IMR-90 (cell line): ENCODE measurements around the gene CDK11B.
"Not testable (repeated sequence)": the region's sequence is repeated elsewhere in the genome, so short reads cannot be mapped to it uniquely, and the experiment has no call there.

ENCODE experiments used
- CHD1 ChIP-seq: IDR thresholded peaks from 2 replicates; pipeline ENCODE4 v1.6.1; 2012; ENCODE audit warnings: low read depth, low read length, improper control_type of control experiment
- MAFK ChIP-seq: IDR thresholded peaks from 2 replicates; pipeline ENCODE4 v1.6.1; 2012; ENCODE audit warnings: low read depth, low read length, improper control_type of control experiment
- NFE2L2 ChIP-seq: fragments of 150-350 bp; IDR thresholded peaks from 2 replicates; pipeline ENCODE4 v1.6.1; 2016; ENCODE audit warnings: low read depth, mild to moderate bottlenecking, low read length
- POLR2A ChIP-seq: IDR thresholded peaks from 2 replicates; pipeline ENCODE4 v1.6.1; 2012; ENCODE audit warnings: mild to moderate bottlenecking, low read depth, low read length
- RAD21 ChIP-seq: IDR thresholded peaks from 2 replicates; pipeline ENCODE4 v1.6.1; 2012; ENCODE audit warnings: low read length, improper control_type of control experiment
- RCOR1 ChIP-seq: IDR thresholded peaks from 2 replicates; pipeline ENCODE4 v1.6.1; 2012; ENCODE audit warnings: mild to moderate bottlenecking, low read length, improper control_type of control experiment; ENCODE audit not compliant: insufficient replicate concordance
- SMC3 ChIP-seq: fragments of 150-350 bp; IDR thresholded peaks from 2 replicates; pipeline ENCODE4 v1.6.1; 2016; ENCODE audit warnings: low read depth, mild to moderate bottlenecking, antibody characterized with exemption, low read length, moderate library complexity
- TF ChIP-seq, protein P1 (sequence below): conservative IDR thresholded peaks from 2 replicates; pipeline ENCODE4 v1.5.1; 2012; ENCODE audit warnings: mild to moderate bottlenecking, low read depth, low read length, improper control_type of control experiment
- TF ChIP-seq, protein P2 (sequence below): fragments of 150-350 bp; IDR thresholded peaks from 2 replicates; pipeline ENCODE4 v1.6.1; 2017; ENCODE audit warnings: mild to moderate bottlenecking, antibody characterized with exemption, low read length, low read depth

DNA sequence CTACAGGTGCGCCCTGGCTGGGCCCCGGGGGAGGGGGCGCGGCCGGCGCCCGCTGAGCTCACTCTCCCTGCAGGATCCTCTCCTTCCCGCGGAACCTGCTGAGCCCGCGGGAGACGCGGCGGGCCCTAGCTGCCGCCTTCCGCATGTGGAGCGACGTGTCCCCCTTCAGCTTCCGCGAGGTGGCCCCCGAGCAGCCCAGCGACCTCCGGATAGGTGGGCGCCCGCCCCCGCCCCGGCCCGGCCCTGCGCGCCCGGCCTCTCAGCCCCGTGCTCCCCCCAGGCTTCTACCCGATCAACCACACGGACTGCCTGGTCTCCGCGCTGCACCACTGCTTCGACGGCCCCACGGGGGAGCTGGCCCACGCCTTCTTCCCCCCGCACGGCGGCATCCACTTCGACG is 41.3 kb upstream of the CDK11B start:
- TF ChIP-seq, protein P1, sequence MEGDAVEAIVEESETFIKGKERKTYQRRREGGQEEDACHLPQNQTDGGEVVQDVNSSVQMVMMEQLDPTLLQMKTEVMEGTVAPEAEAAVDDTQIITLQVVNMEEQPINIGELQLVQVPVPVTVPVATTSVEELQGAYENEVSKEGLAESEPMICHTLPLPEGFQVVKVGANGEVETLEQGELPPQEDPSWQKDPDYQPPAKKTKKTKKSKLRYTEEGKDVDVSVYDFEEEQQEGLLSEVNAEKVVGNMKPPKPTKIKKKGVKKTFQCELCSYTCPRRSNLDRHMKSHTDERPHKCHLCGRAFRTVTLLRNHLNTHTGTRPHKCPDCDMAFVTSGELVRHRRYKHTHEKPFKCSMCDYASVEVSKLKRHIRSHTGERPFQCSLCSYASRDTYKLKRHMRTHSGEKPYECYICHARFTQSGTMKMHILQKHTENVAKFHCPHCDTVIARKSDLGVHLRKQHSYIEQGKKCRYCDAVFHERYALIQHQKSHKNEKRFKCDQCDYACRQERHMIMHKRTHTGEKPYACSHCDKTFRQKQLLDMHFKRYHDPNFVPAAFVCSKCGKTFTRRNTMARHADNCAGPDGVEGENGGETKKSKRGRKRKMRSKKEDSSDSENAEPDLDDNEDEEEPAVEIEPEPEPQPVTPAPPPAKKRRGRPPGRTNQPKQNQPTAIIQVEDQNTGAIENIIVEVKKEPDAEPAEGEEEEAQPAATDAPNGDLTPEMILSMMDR = not testable (repeated sequence)
- TF ChIP-seq RCOR1, RAD21, POLR2A, SMC3, CHD1, NFE2L2, MAFK: not testable (repeated sequence)
- TF ChIP-seq, protein P2, sequence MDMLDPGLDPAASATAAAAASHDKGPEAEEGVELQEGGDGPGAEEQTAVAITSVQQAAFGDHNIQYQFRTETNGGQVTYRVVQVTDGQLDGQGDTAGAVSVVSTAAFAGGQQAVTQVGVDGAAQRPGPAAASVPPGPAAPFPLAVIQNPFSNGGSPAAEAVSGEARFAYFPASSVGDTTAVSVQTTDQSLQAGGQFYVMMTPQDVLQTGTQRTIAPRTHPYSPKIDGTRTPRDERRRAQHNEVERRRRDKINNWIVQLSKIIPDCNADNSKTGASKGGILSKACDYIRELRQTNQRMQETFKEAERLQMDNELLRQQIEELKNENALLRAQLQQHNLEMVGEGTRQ = not testable (repeated sequence)
